Measurements from ENCODE around the gene SLX9. TPM values are rescaled to one million over a fixed set of nuclear protein-coding genes. Genes with fewer than 3 reads are reported as not detected.

Gene SLX9
- total RNA-seq, 1 experiment from 2014 or later = 58.7 TPM

DNA sequence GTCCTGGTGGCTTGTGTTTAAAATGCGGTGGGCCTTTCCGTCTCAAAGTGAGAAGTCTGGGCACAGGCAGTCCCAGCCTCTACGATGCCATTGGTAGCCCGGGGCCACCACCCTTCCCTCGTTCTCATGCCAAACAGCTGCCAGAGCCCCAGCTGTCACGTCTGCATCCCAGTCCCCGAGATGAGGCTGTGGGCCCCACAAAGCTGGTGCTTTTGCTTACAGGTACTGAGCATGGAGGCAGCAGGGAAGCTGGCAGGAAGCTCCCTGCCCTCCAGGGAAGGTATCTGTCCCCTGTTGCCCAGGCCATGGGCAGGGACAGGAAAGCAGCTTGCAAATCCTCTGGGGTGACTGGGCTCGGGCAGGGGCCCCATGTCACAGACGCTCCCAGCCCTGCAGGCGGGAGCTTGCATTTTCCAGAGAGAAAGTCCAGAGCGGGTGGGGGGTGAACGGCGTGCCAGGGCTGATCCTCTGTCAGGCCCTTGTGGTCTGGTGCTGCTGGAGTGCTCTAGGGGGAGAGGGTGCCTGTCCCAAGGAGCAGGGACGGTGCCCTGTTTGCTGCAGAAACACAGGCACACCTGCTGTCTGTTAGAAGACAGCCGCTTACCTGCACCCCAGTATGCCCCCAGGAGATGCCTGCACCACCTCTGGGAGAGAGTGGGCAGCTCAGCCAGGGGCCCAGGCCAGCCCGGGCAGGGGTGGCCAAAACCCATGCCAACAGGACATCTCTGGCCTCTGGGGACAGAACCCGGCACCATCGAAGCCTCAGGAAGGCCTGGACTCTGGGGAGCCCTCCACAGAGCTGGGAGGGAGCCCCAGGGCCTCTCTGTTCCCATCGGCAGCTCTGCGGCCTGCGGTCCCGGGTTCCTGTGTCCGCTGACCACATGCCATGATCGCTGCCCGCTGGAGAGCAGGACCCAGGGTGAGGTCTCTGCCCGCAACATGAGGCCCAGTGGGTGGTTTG, 45.9 kb downstream of the SLX9 start:
- TF ChIP-seq, protein P1, sequence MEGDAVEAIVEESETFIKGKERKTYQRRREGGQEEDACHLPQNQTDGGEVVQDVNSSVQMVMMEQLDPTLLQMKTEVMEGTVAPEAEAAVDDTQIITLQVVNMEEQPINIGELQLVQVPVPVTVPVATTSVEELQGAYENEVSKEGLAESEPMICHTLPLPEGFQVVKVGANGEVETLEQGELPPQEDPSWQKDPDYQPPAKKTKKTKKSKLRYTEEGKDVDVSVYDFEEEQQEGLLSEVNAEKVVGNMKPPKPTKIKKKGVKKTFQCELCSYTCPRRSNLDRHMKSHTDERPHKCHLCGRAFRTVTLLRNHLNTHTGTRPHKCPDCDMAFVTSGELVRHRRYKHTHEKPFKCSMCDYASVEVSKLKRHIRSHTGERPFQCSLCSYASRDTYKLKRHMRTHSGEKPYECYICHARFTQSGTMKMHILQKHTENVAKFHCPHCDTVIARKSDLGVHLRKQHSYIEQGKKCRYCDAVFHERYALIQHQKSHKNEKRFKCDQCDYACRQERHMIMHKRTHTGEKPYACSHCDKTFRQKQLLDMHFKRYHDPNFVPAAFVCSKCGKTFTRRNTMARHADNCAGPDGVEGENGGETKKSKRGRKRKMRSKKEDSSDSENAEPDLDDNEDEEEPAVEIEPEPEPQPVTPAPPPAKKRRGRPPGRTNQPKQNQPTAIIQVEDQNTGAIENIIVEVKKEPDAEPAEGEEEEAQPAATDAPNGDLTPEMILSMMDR (IDR thresholded peaks at IDR 0.05; ENCODE audit: unreplicated experiment) = no peak
- no TSS peak for BruUV-seq (replicated peaks)
- no peak for DNase-seq (ENCODE audit: unreplicated experiment)
- Mint-ChIP-seq H3K9me3 (ENCODE audit: unreplicated experiment) (no peaks in the 10 kb centered on the region), H3K4me1 (ENCODE audit: insufficient read depth, unreplicated experiment) (no peaks in the 10 kb centered on the region), H3K36me3 (ENCODE audit: insufficient read depth, unreplicated experiment) (peaks cover 4% of the 10 kb centered on the region), H3K4me3 (ENCODE audit: unreplicated experiment) (no peak overlapping the region), H3K27me3 (ENCODE audit: insufficient read depth, unreplicated experiment) (no peaks in the 10 kb centered on the region), H3K27ac (ENCODE audit: low read depth, unreplicated experiment) (no peak overlapping the region)
- CTCF ChIA-PET = interaction anchor here (0.6 to 1.6 kb wide), 6 partner anchors 36 to 1168 kb away, joined by 3 to 5 read pairs (median 3); no protein-coding TSS in a partner anchor
- intact Hi-C loops (cut with micrococcal nuclease) = no loop called here
- POLR2A ChIA-PET = interaction anchor here (1.1 kb wide), 1 partner anchor 36 kb away, joined by 3 read pairs; no protein-coding TSS in a partner anchor

DNA sequence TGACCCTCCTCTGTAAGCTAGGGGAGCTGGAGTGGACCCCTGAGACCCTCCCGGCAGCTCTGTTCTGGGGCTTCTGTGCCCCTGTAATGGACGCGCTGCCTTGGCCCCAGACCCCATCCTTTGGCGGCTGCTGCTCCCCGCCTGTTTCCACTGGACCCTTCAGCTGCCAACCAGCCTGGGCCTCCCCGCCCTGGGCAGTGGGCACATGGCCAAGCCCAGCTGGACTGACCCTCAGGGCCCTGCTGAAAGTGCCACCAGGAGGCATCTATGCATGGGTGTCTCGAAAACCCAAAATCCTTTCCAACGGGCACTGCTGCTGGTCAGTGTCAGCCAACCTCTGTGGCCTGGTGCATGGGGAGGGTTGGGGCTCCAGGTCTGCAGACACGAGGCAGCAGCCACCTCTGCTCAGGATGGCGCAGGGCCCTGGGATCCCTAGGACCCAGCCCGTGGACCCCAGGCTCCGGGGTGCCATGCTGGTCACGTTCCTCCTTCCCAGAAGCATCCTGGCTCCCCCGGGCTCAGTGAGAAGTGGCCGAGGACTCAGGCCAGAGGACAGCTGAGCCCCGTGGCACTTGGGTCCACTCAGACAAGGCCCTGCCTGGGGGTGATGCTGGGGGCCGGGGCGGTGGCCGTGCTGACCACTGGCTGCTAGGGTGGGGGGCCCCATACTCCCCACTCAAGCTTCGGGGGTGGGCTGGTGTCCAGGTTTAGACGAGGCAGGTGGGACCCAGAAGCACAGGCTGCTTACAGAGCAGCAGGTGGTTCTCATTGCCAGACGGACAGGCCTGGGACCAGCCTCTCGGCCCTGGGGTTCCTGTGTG, 46.9 kb downstream of the SLX9 start:
- peaks cover 4% of the 10 kb centered on the region for H3K36me3 Mint-ChIP-seq (ENCODE audit: insufficient read depth, unreplicated experiment)
- H3K27ac Mint-ChIP-seq (ENCODE audit: low read depth, unreplicated experiment) = no peak overlapping the region
- H3K9me3 Mint-ChIP-seq (ENCODE audit: unreplicated experiment) = no peaks in the 10 kb centered on the region
- H3K27me3 Mint-ChIP-seq (ENCODE audit: insufficient read depth, unreplicated experiment) = no peaks in the 10 kb centered on the region
- no TSS peak for BruUV-seq (replicated peaks)
- ChIA-PET CTCF (interaction anchor here (0.6 to 1.6 kb wide), 3 partner anchors 39 to 152 kb away, joined by 3 to 5 read pairs (median 4); no protein-coding TSS in a partner anchor), POLR2A (interaction anchor here (0.6 to 1.1 kb wide), 2 partner anchors 15 to 37 kb away, joined by 3 read pairs; no protein-coding TSS in a partner anchor)
- TF ChIP-seq, protein P1 (IDR thresholded peaks at IDR 0.05; ENCODE audit: unreplicated experiment) = no peak
- DNase-seq (ENCODE audit: unreplicated experiment) = no peak
- intact Hi-C loops (cut with micrococcal nuclease) = no loop called here
- H3K4me1 Mint-ChIP-seq (ENCODE audit: insufficient read depth, unreplicated experiment) = no peaks in the 10 kb centered on the region
- no peak overlapping the region for H3K4me3 Mint-ChIP-seq (ENCODE audit: unreplicated experiment)

DNA sequence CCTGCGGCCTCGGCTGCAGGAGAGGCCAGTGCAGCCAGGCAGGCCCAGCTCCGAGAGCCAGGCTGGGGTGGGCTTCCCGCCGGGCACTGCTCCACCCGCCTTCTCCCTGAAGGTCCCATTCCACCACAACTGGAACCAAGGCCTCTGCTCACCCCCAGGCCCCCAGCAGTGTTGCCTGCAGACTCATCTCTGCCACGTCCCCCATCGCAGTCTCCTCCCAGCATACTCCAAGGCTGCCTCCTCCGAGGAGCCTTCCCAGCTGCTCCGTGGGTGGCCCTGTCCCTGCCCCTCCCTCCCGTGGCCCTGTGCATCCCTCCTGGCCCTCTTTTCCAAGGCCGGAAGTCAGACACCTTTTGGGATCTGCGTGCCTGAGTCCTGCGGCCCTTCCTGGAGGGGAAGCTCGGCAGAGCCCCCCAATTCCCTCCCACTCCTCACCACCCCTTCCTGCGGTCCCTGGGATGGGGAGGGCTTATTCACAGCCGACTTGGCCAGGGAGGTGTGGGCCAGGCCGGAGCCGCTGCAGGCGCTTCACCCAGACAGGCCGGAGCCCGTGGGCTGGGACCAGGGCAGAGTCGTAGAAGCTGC, 47.6 kb downstream of the SLX9 start:
- intact Hi-C loops (cut with micrococcal nuclease) = no loop called here
- no peak for DNase-seq (ENCODE audit: unreplicated experiment)
- ChIA-PET POLR2A (interaction anchor here (0.6 kb wide), 1 partner anchor 14 kb away, joined by 3 read pairs; no protein-coding TSS in a partner anchor), CTCF (no interaction called here)
- no TSS peak for BruUV-seq (replicated peaks)
- no peak overlapping the region for H3K27ac Mint-ChIP-seq (ENCODE audit: low read depth, unreplicated experiment)
- no peaks in the 10 kb centered on the region for H3K9me3 Mint-ChIP-seq (ENCODE audit: unreplicated experiment)
- H3K4me3 Mint-ChIP-seq (ENCODE audit: unreplicated experiment) = no peak overlapping the region
- TF ChIP-seq, protein P1 (IDR thresholded peaks at IDR 0.05; ENCODE audit: unreplicated experiment) = no peak
- H3K4me1 Mint-ChIP-seq (ENCODE audit: insufficient read depth, unreplicated experiment) = no peaks in the 10 kb centered on the region
- peaks cover 4% of the 10 kb centered on the region for H3K36me3 Mint-ChIP-seq (ENCODE audit: insufficient read depth, unreplicated experiment)
- H3K27me3 Mint-ChIP-seq (ENCODE audit: insufficient read depth, unreplicated experiment) = no peaks in the 10 kb centered on the region

All from MCF 10A (cell line).